Astrocyte of the cerebellum (primary cell): ENCODE measurements around the gene NRAS.

Experiments
- DNase-seq: peaks from one replicate; pipeline ENCODE4 v3.0.0-alpha.2; 2011; ENCODE audit warnings: low read depth
- H3K4me3 ChIP-seq: 2 replicates; pipeline ENCODE4 v1.5.1; 2011; ENCODE audit warnings: mild to moderate bottlenecking, low read depth, low read length, moderate library complexity
- in situ Hi-C: cut with HindIII; loops from 2 replicates; pipeline ENCODE4 v1.10.0; 2017; ENCODE audit warnings: low sequenced_read_pairs
- TF ChIP-seq, protein P1 (sequence below): IDR thresholded peaks from 2 replicates; pipeline ENCODE4 v1.5.1; 2012; ENCODE audit warnings: low read length, low read depth, moderate library complexity, mild to moderate bottlenecking; ENCODE audit errors: missing control alignments

The NRAS gene

GRCh38 chr1:114716304-114717170 is at the start of gene NRAS:
Gene NRAS, minus strand, starts transcription at chr1:114716771. Its CDS starts 611 bp downstream, at chr1:114716160.
- TF ChIP-seq, protein P1, sequence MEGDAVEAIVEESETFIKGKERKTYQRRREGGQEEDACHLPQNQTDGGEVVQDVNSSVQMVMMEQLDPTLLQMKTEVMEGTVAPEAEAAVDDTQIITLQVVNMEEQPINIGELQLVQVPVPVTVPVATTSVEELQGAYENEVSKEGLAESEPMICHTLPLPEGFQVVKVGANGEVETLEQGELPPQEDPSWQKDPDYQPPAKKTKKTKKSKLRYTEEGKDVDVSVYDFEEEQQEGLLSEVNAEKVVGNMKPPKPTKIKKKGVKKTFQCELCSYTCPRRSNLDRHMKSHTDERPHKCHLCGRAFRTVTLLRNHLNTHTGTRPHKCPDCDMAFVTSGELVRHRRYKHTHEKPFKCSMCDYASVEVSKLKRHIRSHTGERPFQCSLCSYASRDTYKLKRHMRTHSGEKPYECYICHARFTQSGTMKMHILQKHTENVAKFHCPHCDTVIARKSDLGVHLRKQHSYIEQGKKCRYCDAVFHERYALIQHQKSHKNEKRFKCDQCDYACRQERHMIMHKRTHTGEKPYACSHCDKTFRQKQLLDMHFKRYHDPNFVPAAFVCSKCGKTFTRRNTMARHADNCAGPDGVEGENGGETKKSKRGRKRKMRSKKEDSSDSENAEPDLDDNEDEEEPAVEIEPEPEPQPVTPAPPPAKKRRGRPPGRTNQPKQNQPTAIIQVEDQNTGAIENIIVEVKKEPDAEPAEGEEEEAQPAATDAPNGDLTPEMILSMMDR, result no peak
- in situ Hi-C loops, result no loop called here
- H3K4me3 ChIP-seq, result peak within 1 kb of the TSS; percentile 100

GRCh38 chr1:114764689-114765088 is 48.1 kb upstream of the NRAS start:
- no peak for DNase-seq
- TF ChIP-seq, protein P1, result no peak
- H3K4me3 ChIP-seq, result no peak overlapping the region
- in situ Hi-C loops, result no loop called here

More at GRCh38 chr1:114716304-114717170, at the start of gene NRAS:
- DNase-seq, result peak; percentile 79

GRCh38 chr1:114758256-114758832 is 41.8 kb upstream of the NRAS start:
- TF ChIP-seq, protein P1, result no peak
- in situ Hi-C loops, result no loop called here
- no peak for DNase-seq
- H3K4me3 ChIP-seq, result peak overlapping the region; percentile 99

DNA sequence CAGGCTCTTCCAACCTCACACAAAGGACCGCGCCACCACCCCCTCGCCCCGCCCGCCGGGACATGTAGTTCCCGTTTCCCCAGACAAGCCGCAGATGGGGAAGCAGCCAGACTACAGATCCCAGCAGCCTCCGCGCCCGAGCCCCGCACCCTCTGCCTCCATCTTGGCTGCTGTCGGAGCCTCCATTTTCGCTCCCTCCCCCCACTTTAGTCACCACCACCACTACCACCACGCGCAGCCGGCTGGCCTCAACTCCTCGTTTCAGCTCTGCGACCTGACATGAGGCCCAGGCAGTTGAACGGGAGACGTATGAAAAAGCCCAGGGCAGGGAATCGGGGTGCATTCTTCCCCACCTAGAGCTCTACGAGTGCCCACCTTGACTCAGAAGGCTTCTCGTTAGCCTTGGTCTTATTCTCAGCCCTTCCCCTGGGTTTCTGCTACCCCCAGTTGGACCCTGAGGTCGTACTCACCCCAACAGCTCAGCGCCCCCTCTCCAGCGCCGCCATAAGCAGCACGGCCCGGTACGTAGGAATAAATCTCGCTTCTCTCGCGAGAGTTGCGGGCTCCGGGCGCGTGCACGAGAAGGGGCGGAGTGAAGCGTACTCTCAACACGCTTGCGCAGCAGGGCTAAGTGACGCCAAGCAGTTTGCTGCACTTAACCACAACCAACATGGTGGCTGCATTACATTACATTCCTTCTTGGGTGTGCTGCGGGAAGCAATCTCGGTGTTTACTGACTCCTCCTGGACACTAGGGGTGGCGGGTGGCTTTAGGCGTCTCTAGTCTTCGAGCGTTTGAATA is 41.1 kb upstream of the NRAS start, which contains the start of gene CSDE1:
CSDE1 (minus strand) TSS at position 530 of the 801 bp plus-strand sequence. CDS start 18,094 bp downstream, outside the sequence.
- peak within 1 kb of the TSS; percentile 99 for H3K4me3 ChIP-seq
- TF ChIP-seq, protein P1, result peak; percentile 41
- DNase-seq, result peak; percentile 98
- in situ Hi-C loops, result no loop called here

DNA sequence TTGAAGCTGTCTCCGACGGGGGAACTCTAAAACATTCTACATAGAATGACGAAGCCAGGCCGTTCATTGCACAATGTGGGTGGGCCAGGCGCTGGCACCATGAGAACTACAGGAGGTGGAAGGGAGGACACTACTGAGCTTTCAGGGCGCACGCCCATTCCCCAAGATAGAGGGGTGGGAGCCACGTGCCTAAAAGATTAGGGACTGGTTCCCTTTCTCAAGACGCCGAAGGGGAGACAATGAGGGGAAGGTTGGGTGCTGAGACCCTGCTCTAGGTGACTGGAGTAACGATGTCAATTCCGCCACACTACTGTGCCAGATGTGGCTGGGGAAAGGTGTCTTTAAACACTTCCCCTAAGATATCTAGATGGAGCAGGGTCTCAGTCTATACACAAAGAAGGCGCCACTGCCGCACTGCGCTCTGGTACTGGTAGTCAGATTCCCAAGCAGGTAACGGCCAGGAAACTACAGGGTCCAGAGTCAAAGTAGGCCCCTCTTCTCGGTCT is 40.4 kb upstream of the NRAS start:
- DNase-seq, result no peak

More for the DNA sequence above, 40.4 kb upstream of the NRAS start:
- peak overlapping the region; percentile 99 for H3K4me3 ChIP-seq
- in situ Hi-C loops, result no loop called here
- TF ChIP-seq, protein P1, result no peak
